H1 (cell line): Measurements from ENCODE around the gene DCP1B. TPM values are rescaled to one million over a fixed set of nuclear protein-coding genes. Genes with fewer than 3 reads are reported as not detected.

Source experiments
- CTCF ChIA-PET: fragments of 300-600 bp; sonication (Branson Sonifier 250); formaldehyde crosslinking; loops from one replicate; lab custom pipeline; 2021; ENCODE audit not compliant: partially characterized antibody; lab: Charles Lee
- POLR2A ChIA-PET: fragments of 300-600 bp; sonication (Branson Sonifier 250); formaldehyde crosslinking; loops from one replicate; lab custom pipeline; 2021; ENCODE audit warnings: inconsistent platforms; ENCODE audit not compliant: partially characterized antibody; lab: Charles Lee
- DNase-seq, 2 experiments: peaks; one replicate each; pipeline versions ENCODE4 v3.0.0 to v3.0.0-alpha.2; 2010 to 2022; ENCODE audit warnings: low spot score in 2 of 2, low read depth in 1 of 2, mixed read lengths in 1 of 2
- FAIRE-seq: peaks from 2 replicates; lab custom pipeline; 2011; peaks lifted over from hg19 to GRCh38; lab: Jason Lieb, UNC
- H2AFZ ChIP-seq: 2 replicates; pipeline ENCODE4 v1.8.1; 2012; ENCODE audit warnings: low read length, inconsistent platforms
- H2AK5ac ChIP-seq: 2 replicates; pipeline ENCODE4 v1.6.1; 2013; ENCODE audit warnings: low read depth, low read length
- H2BK120ac ChIP-seq: replicated peaks from 2 replicates; pipeline ENCODE3; 2013; ENCODE audit warnings: low read depth, low read length, inconsistent platforms
- H2BK12ac ChIP-seq: 2 replicates; pipeline ENCODE4 v1.6.1; 2013; ENCODE audit warnings: low read depth, low read length
- H2BK15ac ChIP-seq: 2 replicates; pipeline ENCODE4 v1.6.1; 2013; ENCODE audit warnings: low read length
- H2BK20ac ChIP-seq: 2 replicates; pipeline ENCODE4 v1.6.1; 2013; ENCODE audit warnings: low read length
- H2BK5ac ChIP-seq: 2 replicates; pipeline ENCODE4 v1.6.1; 2013; ENCODE audit warnings: low read depth, low read length
- H3K14ac ChIP-seq: 2 replicates; pipeline ENCODE4 v1.6.1; 2013; ENCODE audit warnings: inconsistent platforms; ENCODE audit not compliant: insufficient read length
- H3K18ac ChIP-seq: 2 replicates; pipeline ENCODE4 v1.6.1; 2013; ENCODE audit warnings: low read length; ENCODE audit errors: extremely low read depth
- H3K23ac ChIP-seq: 2 replicates; pipeline ENCODE4 v1.6.1; 2013; ENCODE audit warnings: inconsistent platforms; ENCODE audit not compliant: insufficient read length
- H3K23me2 ChIP-seq: 2 replicates; pipeline ENCODE4 v1.6.1; 2013; ENCODE audit warnings: low read depth, low read length
- H3K27ac ChIP-seq: 2 replicates; pipeline ENCODE4 v1.6.1; 2011; ENCODE audit warnings: low read depth, low read length, inconsistent platforms
- H3K27me3 ChIP-seq, 4 experiments: replicated peaks in 1 of 4; 1 replicate in 1 of 4; 2 replicates in 3 of 4; pipeline versions ENCODE4 v1.6.1 to v1.8.1; 2011 to 2013; ENCODE audit warnings: low read length in 3 of 4, mild to moderate bottlenecking in 3 of 4, inconsistent platforms in 2 of 4, mixed read lengths in 2 of 4, moderate library complexity in 1 of 4; ENCODE audit not compliant: control insufficient read depth in 3 of 4, insufficient read depth in 3 of 4; ENCODE audit errors: extremely low read depth in 1 of 4
- H3K36me3 ChIP-seq, 4 experiments: 2 replicates each; pipeline versions ENCODE4 v1.6.1 to v1.8.1; 2011 to 2013; ENCODE audit warnings: mild to moderate bottlenecking in 4 of 4, low read length in 3 of 4, moderate library complexity in 2 of 4, control low read depth in 1 of 4, inconsistent platforms in 1 of 4; ENCODE audit not compliant: insufficient read depth in 4 of 4, control insufficient read depth in 2 of 4
- H3K4ac ChIP-seq: replicated peaks from 2 replicates; pipeline ENCODE3; 2013; ENCODE audit warnings: low read length, low read depth, mixed read lengths, inconsistent platforms; ENCODE audit not compliant: insufficient read length
- H3K4me1 ChIP-seq, 4 experiments: replicated peaks in 1 of 4; 1 replicate in 1 of 4; 2 replicates in 3 of 4; pipeline versions ENCODE4 v1.6.1 to v1.8.1; 2011 to 2013; ENCODE audit warnings: low read length in 3 of 4, inconsistent platforms in 2 of 4, mixed read lengths in 1 of 4; ENCODE audit not compliant: insufficient read depth in 4 of 4, control insufficient read depth in 3 of 4
- H3K4me2 ChIP-seq, 2 experiments: 2 replicates each; pipeline versions ENCODE4 v1.6.1 to v1.8.1; 2011 to 2013; ENCODE audit warnings: low read depth in 2 of 2, low read length in 2 of 2, control low read depth in 1 of 2, inconsistent platforms in 1 of 2, mild to moderate bottlenecking in 1 of 2; ENCODE audit not compliant: insufficient read depth in 1 of 2
- H3K4me3 ChIP-seq, 4 experiments: fragments of 200-600, 300-600 bp in 1 of 4; sonication (generic), shearing (Covaris generic), sonication (Bioruptor Twin) in 1 of 4; 2 replicates each; pipeline versions ENCODE4 v1.5.1 to v1.8.1; 2011 to 2016; ENCODE audit warnings: low read length in 4 of 4, low read depth in 3 of 4, control low read depth in 2 of 4, inconsistent platforms in 2 of 4, mild to moderate bottlenecking in 2 of 4, mixed read lengths in 1 of 4, moderate library complexity in 1 of 4; ENCODE audit not compliant: insufficient read depth in 2 of 4; ENCODE audit errors: extremely low read depth in 1 of 4
- H3K56ac ChIP-seq: replicated peaks from 2 replicates; pipeline ENCODE3; 2013; ENCODE audit warnings: low read depth, mild to moderate bottlenecking, mixed read lengths, low read length, inconsistent platforms; ENCODE audit not compliant: insufficient read length
- H3K79me1 ChIP-seq: 2 replicates; pipeline ENCODE4 v1.6.1; 2013; ENCODE audit warnings: low read depth, low read length, control low read depth
- H3K79me2 ChIP-seq, 2 experiments: 2 replicates each; pipeline versions ENCODE4 v1.6.1 to v1.8.1; 2012 to 2013; ENCODE audit warnings: low read length in 2 of 2, mild to moderate bottlenecking in 2 of 2, inconsistent platforms in 1 of 2; ENCODE audit not compliant: insufficient read depth in 2 of 2, control insufficient read depth in 1 of 2
- H3K9ac ChIP-seq, 4 experiments: replicated peaks in 1 of 4; 1 replicate in 1 of 4; 2 replicates in 3 of 4; pipeline versions ENCODE4 v1.6.1 to v1.8.1; 2011 to 2013; ENCODE audit warnings: low read depth in 3 of 4, low read length in 3 of 4, control low read depth in 2 of 4, mild to moderate bottlenecking in 2 of 4, moderate library complexity in 2 of 4, inconsistent platforms in 1 of 4; ENCODE audit errors: extremely low read depth in 1 of 4
- H3K9me3 ChIP-seq, 2 experiments: 2 replicates each; pipeline versions ENCODE4 v1.6.1 to v1.8.1; 2012 to 2013; ENCODE audit warnings: mild to moderate bottlenecking in 2 of 2, moderate library complexity in 2 of 2, control low read depth in 1 of 2, inconsistent platforms in 1 of 2, low read depth in 1 of 2, low read length in 1 of 2, mixed read lengths in 1 of 2; ENCODE audit not compliant: insufficient read depth in 2 of 2
- H4K20me1 ChIP-seq, 2 experiments: replicated peaks in 1 of 2; 2 replicates each; pipeline versions ENCODE3 to v1.8.1; 2011 to 2013; ENCODE audit warnings: inconsistent platforms in 2 of 2, low read length in 2 of 2, mild to moderate bottlenecking in 1 of 2; ENCODE audit not compliant: insufficient read depth in 2 of 2, control insufficient read depth in 1 of 2
- H4K5ac ChIP-seq: 2 replicates; pipeline ENCODE4 v1.6.1; 2013; ENCODE audit warnings: low read length, low read depth, mixed read lengths, inconsistent platforms; ENCODE audit not compliant: insufficient read length
- H4K8ac ChIP-seq: 2 replicates; pipeline ENCODE4 v1.8.0; 2013; ENCODE audit warnings: mild to moderate bottlenecking, moderate library complexity, low read length, inconsistent platforms; ENCODE audit not compliant: insufficient read depth; ENCODE audit errors: extremely low read depth
- H4K91ac ChIP-seq: replicated peaks from 2 replicates; pipeline ENCODE3; 2013; ENCODE audit warnings: low read length, mixed read lengths, inconsistent platforms; ENCODE audit not compliant: insufficient read length
- BACH1 ChIP-seq: IDR thresholded peaks from 2 replicates; pipeline ENCODE4 v1.6.1; 2012; ENCODE audit warnings: low read length, improper control_type of control experiment
- JUND ChIP-seq: IDR thresholded peaks from 2 replicates; pipeline ENCODE4 v1.6.1; 2011; ENCODE audit warnings: mild to moderate bottlenecking, improper control_type of control experiment, low read length
- POLR2A ChIP-seq, 2 experiments: IDR thresholded peaks; 1 replicate in 1 of 2; 2 replicates in 1 of 2; pipeline ENCODE4 v1.6.1; 2011; ENCODE audit warnings: low read depth in 2 of 2, low read length in 2 of 2, mild to moderate bottlenecking in 2 of 2; ENCODE audit errors: control extremely low read depth in 1 of 2
- SIN3A ChIP-seq, 2 experiments: IDR thresholded peaks in 1 of 2; conservative IDR thresholded peaks in 1 of 2; 2 replicates each; pipeline ENCODE4 v1.6.1; 2011 to 2012; ENCODE audit warnings: low read length in 2 of 2, improper control_type of control experiment in 1 of 2, low read depth in 1 of 2, mild to moderate bottlenecking in 1 of 2
- SIX5 ChIP-seq: IDR thresholded peaks from 2 replicates; pipeline ENCODE4 v1.6.1; 2011; ENCODE audit warnings: mild to moderate bottlenecking, low read depth, low read length
- TAF7 ChIP-seq: optimal IDR thresholded peaks from 2 replicates; pipeline ENCODE3; 2011; ENCODE audit warnings: low read depth, mild to moderate bottlenecking, inconsistent platforms, low read length, moderate library complexity, borderline replicate concordance
- ZNF274 ChIP-seq: IDR thresholded peaks from 2 replicates; pipeline ENCODE4 v1.7.0; 2012; ENCODE audit warnings: low read length, borderline replicate concordance; ENCODE audit errors: extremely low read depth
- WGBS, 2 experiments: shearing (Covaris generic) in 1 of 2; methylation state at CpG; one replicate each; pipeline versions ENCODE4 v1.1.6 to v1.1.7; 2013 to 2015; ENCODE audit warnings: low lambda C conversion rate in 2 of 2, mixed read lengths in 2 of 2, inconsistent platforms in 1 of 2, low coverage in 1 of 2, missing lambda C conversion rate in 1 of 2; ENCODE audit not compliant: insufficient replicate concordance in 2 of 2, insufficient coverage in 1 of 2, insufficient read length in 1 of 2; ENCODE audit errors: extremely low coverage in 1 of 2, missing lambda C conversion rate in 1 of 2; 5-methylcytosine and 5-hydroxymethylcytosine counted together
- polyA plus RNA-seq, 7 experiments: library from polyadenylated mRNA; depleted of rRNA in 3 of 7; stranded (reverse) in 5 of 7; unstranded in 2 of 7; fragments of >200 nt in 5 of 7; fragments of 200-250 nt in 2 of 7; gene quantifications; 1 replicate in 5 of 7; 2 replicates in 1 of 7; 4 replicates in 1 of 7; pipeline versions ENCODE4 v1.2.1 to v1.2.3, GENCODE V29; 2011 to 2013; ENCODE audit warnings: missing spikeins in 2 of 7, mixed read lengths in 2 of 7
- total RNA-seq: library from RNA; stranded (reverse); fragmentation: NEBNext Ultra II Directional; extraction: Animal tissue kit (Norgen Biotek cat#: 25700); gene quantifications from 2 replicates; pipeline ENCODE4 v1.2.1, GENCODE V29; 2021
- TF ChIP-seq, protein P1 (sequence below): IDR thresholded peaks from 2 replicates; pipeline ENCODE4 v1.6.1; 2011; ENCODE audit warnings: low read depth, mild to moderate bottlenecking, low read length; ENCODE audit not compliant: insufficient read depth

The DCP1B gene
- total and polyA plus RNA-seq, 2 of the 8 experiments (the other 6 are each of a cell fraction or from before 2014, with no cell fraction given): 14.8 to 29.0 TPM

DNA sequence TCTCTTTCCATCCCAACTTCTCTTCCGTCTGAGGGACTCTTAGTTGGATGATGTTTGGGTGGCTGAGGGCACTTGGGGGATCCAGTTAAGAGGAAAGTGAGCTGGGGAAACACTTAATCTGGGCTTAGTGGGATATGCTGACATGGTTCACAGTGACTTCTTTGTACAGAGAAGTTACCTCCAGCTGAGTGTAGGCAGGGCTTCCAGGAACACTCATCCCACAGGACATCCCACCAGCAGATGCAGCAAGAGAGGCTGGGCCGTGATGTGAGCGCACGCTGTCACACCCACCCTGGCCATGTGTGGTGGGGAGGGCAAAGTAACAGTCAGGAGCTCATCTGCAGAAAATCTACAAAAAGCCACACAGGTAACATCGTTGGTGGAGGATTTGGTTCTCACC is 85.0 kb downstream of the DCP1B start:
- Histone ChIP-seq H3K18ac (no peak overlapping the region), H3K56ac (no peak overlapping the region), H3K36me3 (no peaks in the 10 kb centered on the region), H4K8ac (peak overlapping the region; percentile 40; the same call in 1 of the 2 replicates), H3K27ac (no peak overlapping the region), H3K9me3 (no peaks in the 10 kb centered on the region), H2AK5ac (no peak overlapping the region), H2BK120ac (no peak overlapping the region), H4K91ac (no peak overlapping the region), H3K14ac (no peak overlapping the region), H3K79me2 (no peaks in the 10 kb centered on the region), H3K23ac (no peak overlapping the region), H2BK15ac (no peak overlapping the region), H3K27me3 (no peaks in the 10 kb centered on the region), H2BK5ac (no peak overlapping the region), H4K5ac (no peak overlapping the region), H4K20me1 (no peaks in the 10 kb centered on the region), H3K4me1 (peaks cover 0 to 11% (median 7%) of the 10 kb centered on the region in 4 experiments; a peak in 6 of 7 replicates), H3K79me1 (no peaks in the 10 kb centered on the region), H2AFZ (no peak overlapping the region), H3K23me2 (no peaks in the 10 kb centered on the region), H3K9ac (no peak overlapping the region), H3K4ac (no peak overlapping the region), H2BK12ac (no peak overlapping the region), H2BK20ac (no peak overlapping the region), H3K4me2 (no peak overlapping the region), H3K4me3 (no peak overlapping the region)
- no peak for FAIRE-seq
- TF ChIP-seq, protein P1, sequence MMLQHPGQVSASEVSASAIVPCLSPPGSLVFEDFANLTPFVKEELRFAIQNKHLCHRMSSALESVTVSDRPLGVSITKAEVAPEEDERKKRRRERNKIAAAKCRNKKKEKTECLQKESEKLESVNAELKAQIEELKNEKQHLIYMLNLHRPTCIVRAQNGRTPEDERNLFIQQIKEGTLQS: no peak
- TF ChIP-seq SIN3A (conservative IDR thresholded peaks at IDR 0.05 in 1 of 2, IDR thresholded peaks at IDR 0.05 in 1 of 2; ENCODE audit: low read depth in 1 of 2, low read length in 2 of 2): no peak
- TF ChIP-seq POLR2A (IDR thresholded peaks at IDR 0.05; ENCODE audit: control extremely low read depth in 1 of 2, low read depth in 2 of 2, low read length in 2 of 2): no peak
- TF ChIP-seq SIX5: no peak
- no peak for TF ChIP-seq BACH1
- no peak for TF ChIP-seq ZNF274
- no peak for TF ChIP-seq JUND
- TF ChIP-seq TAF7: no peak
- WGBS, 2 experiments: 93% methylated on average over 5 of the region's 5 CpGs; no CpG with 5 or more reads in 1 of the 2 experiments
- ChIA-PET CTCF (interaction anchor here (1.4 to 5.0 kb wide), 3 partner anchors 21 to 118 kb away, joined by 3 to 26 read pairs (median 8); no protein-coding TSS in a partner anchor), POLR2A (interaction anchor here (1.7 kb wide), 1 partner anchor 100 kb away, joined by 3 read pairs; no protein-coding TSS in a partner anchor)
- no peak for DNase-seq
